PC-9 (cell line): ENCODE data around the gene CHTF18.

Experiments used
- EZH2 ChIP-seq: fragments of 200-600 bp; sonication (generic); IDR thresholded peaks from 2 replicates; pipeline ENCODE4 v1.8.0; 2017; ENCODE audit warnings: antibody characterized with exemption, low read depth
- TF ChIP-seq, protein P1 (sequence below): fragments of 200-600 bp; sonication (generic); conservative IDR thresholded peaks from 2 replicates; pipeline ENCODE4 v1.6.1; 2017; ENCODE audit warnings: mixed run types, antibody characterized with exemption, mild to moderate bottlenecking, moderate library complexity

DNA sequence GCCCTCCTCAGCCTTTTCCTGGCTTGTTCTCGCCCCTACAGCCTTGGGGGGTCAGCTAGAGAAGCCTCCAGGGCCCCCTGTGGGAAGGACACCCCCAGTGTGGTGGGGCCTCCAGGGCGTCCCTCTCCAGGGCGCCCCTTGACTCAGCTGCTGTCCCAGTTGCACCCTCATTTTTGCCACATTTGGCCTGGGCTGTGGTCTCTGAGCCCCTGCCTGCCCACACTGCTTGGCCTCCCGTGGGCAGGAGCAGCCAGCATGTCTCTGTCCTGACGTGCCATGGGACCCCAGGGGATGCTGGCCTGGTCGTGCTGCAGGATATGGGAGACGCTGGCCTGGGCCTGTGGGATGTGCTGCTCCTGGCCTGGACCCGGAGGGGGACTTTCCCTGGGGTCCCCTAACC is 5.0 kb downstream of the CHTF18 start:
- TF ChIP-seq, protein P1, sequence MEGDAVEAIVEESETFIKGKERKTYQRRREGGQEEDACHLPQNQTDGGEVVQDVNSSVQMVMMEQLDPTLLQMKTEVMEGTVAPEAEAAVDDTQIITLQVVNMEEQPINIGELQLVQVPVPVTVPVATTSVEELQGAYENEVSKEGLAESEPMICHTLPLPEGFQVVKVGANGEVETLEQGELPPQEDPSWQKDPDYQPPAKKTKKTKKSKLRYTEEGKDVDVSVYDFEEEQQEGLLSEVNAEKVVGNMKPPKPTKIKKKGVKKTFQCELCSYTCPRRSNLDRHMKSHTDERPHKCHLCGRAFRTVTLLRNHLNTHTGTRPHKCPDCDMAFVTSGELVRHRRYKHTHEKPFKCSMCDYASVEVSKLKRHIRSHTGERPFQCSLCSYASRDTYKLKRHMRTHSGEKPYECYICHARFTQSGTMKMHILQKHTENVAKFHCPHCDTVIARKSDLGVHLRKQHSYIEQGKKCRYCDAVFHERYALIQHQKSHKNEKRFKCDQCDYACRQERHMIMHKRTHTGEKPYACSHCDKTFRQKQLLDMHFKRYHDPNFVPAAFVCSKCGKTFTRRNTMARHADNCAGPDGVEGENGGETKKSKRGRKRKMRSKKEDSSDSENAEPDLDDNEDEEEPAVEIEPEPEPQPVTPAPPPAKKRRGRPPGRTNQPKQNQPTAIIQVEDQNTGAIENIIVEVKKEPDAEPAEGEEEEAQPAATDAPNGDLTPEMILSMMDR: no peak
- no peak for TF ChIP-seq EZH2
